Stomach (tissue), 9 donors: ENCODE results near the gene PRKCH. TPM values are rescaled to one million over a fixed set of nuclear protein-coding genes. Genes with fewer than 3 reads are reported as not detected.
A peak's percentile ranks its signal among the peaks of the same experiment; 100 is the strongest.

Experiments used
- DNase-seq, 2 donors: peaks; one replicate each; pipeline versions ENCODE4 v3.0.0 to v3.0.0-alpha.2; 2013 to 2019
- H3K27ac ChIP-seq, 5 donors: fragments of 200-600 bp in 4 of 5; sonication (generic) in 4 of 5; one replicate each; pipeline ENCODE4 v1.5.1; 2013 to 2019; ENCODE audit warnings: mild to moderate bottlenecking in 1 of 5, moderate library complexity in 1 of 5
- H3K27me3 ChIP-seq, 3 donors: fragments of 200-600 bp; sonication (generic); one replicate each; pipeline ENCODE4 v1.5.1; 2017 to 2019; ENCODE audit warnings: mixed run types in 1 of 3
- H3K36me3 ChIP-seq, 4 donors: fragments of 200-600 bp; sonication (generic); 1 replicate in 3 of 4; 2 replicates in 1 of 4; pipeline ENCODE4 v1.5.1; 2016 to 2019
- H3K4me1 ChIP-seq, 4 donors: fragments of 200-600 bp; sonication (generic); one replicate each; pipeline ENCODE4 v1.5.1; 2016 to 2019
- H3K4me3 ChIP-seq, 4 donors: fragments of 200-600 bp; sonication (generic) in 3 of 4; one replicate each; pipeline ENCODE4 v1.5.1; 2016 to 2019; ENCODE audit warnings: mild to moderate bottlenecking in 1 of 4
- H3K9me3 ChIP-seq, 4 donors: fragments of 200-600 bp; sonication (generic); one replicate each; pipeline ENCODE4 v1.5.1; 2016 to 2019
- EP300 ChIP-seq: sonication (generic); formaldehyde crosslinking; IDR thresholded peaks from one replicate; pipeline ENCODE4 v1.6.1; 2017; ENCODE audit warnings: antibody characterized with exemption
- POLR2A ChIP-seq, 4 donors: fragments of 450-650 bp; IDR thresholded peaks; one replicate each; pipeline ENCODE4 v1.6.1; 2016; ENCODE audit warnings: antibody characterized with exemption in 4 of 4, control low read depth in 2 of 4, mild to moderate bottlenecking in 1 of 4, moderate library complexity in 1 of 4
- POLR2AphosphoS5 ChIP-seq, 3 donors: sonication (generic); formaldehyde crosslinking; IDR thresholded peaks; one replicate each; pipeline ENCODE4 v1.6.1; 2016; ENCODE audit warnings: antibody characterized with exemption in 3 of 3
- whole genome bisulfite sequencing, 5 donors: extraction: QIAGEN DNeasy Blood & Tissue Kit in 3 of 5; methylation state at CpG; one replicate each; pipeline versions ENCODE4 v1.1.5 to v1.1.7; 2013 to 2018; 5-methylcytosine and 5-hydroxymethylcytosine counted together
- intact Hi-C: fragments of 100-400 bp; cut with DNase I; formaldehyde crosslinking; loops from one replicate; pipeline ENCODE4 v1.15.1; 2023; ENCODE audit warnings: low total_unique reads
- polyA plus RNA-seq, 3 donors: library from polyadenylated mRNA; stranded (reverse); fragments of 200-250 nt; gene quantifications; one replicate each; pipeline ENCODE4 v1.2.3, GENCODE V29; 2013
- total RNA-seq, 5 donors: library from RNA; depleted of rRNA; stranded (reverse); fragments of >200 nt; gene quantifications; one replicate each; pipeline versions ENCODE4 v1.1.0 to v1.2.3, GENCODE V29; 2014 to 2016
- TF ChIP-seq, protein P1 (sequence below), 7 experiments: fragments of 450-650 bp in 4 of 7; fragments of 200-600 bp in 3 of 7; sonication (generic) in 3 of 7; IDR thresholded peaks; one replicate each; pipeline ENCODE4 v1.5.1; 2016 to 2019; ENCODE audit warnings: antibody characterized with exemption in 7 of 7, control low read depth in 2 of 7, mild to moderate bottlenecking in 1 of 7
- donor health status: healthy with polysubstance abuse.
- donor health status: Bipolar disorder and iron deficiency.
- donor health status: healthy.

PRKCH gene
- total and polyA plus RNA-seq, 8 donors, result 5.5 to 84.0 (median 14.7) TPM

DNA sequence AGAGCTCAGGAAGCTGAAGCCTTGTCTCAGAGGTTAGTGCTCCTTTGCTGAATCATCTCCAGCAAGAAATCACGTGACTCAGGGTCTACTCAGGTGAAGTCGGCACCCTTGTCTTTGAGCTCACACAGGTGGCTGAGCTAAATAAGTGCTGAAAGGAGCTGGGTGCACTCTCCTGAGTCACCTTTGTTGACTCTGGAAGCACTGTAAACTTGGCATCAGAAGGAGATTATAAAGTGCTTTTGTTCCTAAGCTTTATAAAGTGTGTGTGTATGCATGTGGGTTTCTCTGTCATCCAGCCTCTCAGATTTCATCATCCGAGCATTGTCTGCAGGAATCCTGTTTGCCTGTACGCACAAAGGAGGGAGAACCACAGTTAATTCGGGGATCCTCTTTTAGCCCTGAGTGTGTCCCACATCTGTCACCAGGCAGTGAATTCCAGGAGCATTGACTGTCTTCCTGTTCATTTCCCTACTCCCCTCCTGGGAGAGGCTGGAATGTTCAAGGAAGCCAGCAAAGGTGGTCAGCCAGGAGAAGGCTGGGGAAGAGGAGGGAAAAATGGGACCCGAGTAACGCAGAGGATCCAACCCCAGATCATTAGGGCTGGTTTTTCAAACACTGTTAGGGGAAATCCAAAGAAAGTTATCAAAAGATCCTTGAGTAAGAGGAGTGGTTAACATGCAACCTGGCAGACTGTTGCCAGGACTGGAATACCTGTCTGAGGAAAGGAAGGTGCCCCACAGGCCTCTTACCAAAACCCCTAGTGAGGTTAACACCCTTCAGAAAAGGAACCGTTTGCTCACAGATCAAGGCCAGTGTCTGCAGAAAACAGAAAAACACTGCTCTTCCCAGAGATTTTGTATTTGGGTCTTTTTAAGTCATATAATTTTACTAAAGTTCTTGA, 216.4 kb downstream of the PRKCH start:
- peaks cover 31 to 71% (median 45%) of the 10 kb centered on the region in 4 donors for H3K4me1 ChIP-seq

DNA sequence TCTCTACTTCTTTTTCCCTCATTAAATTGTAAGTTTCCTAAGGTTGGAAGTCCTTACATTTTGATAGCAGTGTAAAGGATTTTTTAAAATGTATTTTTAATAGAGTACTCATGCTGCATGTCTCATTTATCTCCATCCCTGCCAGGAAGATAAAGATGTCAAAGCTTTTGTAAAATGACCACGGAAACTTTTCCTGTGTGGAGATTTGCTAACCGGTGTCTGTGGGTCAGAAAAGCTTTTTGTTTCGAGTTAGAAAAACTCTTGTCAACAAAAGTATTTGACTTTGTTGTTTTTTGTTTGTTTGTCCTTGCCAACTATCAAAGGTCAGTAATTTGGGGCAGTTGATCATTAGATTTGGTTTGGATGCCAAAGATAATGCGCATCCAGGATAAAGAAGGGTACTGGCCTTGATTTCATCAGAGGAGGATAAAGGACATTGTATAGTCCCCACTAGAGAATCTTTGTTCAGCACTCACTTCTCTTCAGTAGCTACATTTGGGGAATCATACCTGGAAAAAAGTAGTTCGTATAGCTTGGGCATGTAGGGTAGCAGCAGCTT, 217.2 kb downstream of the PRKCH start:
- H3K27ac ChIP-seq, result peak overlapping the region in 4 of 5 donors; percentile 68 to 87 (median 78)
- H3K4me1 ChIP-seq, result peaks cover 34 to 72% (median 44%) of the 10 kb centered on the region in 4 donors
- no peaks in the 10 kb centered on the region for H3K9me3 ChIP-seq
- TF ChIP-seq POLR2A (IDR thresholded peaks at IDR 0.05), result no peak
- TF ChIP-seq EP300, result no peak
- TF ChIP-seq POLR2AphosphoS5 (IDR thresholded peaks at IDR 0.05), result no peak
- TF ChIP-seq, protein P1, sequence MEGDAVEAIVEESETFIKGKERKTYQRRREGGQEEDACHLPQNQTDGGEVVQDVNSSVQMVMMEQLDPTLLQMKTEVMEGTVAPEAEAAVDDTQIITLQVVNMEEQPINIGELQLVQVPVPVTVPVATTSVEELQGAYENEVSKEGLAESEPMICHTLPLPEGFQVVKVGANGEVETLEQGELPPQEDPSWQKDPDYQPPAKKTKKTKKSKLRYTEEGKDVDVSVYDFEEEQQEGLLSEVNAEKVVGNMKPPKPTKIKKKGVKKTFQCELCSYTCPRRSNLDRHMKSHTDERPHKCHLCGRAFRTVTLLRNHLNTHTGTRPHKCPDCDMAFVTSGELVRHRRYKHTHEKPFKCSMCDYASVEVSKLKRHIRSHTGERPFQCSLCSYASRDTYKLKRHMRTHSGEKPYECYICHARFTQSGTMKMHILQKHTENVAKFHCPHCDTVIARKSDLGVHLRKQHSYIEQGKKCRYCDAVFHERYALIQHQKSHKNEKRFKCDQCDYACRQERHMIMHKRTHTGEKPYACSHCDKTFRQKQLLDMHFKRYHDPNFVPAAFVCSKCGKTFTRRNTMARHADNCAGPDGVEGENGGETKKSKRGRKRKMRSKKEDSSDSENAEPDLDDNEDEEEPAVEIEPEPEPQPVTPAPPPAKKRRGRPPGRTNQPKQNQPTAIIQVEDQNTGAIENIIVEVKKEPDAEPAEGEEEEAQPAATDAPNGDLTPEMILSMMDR (IDR thresholded peaks at IDR 0.05), result no peak
- H3K4me3 ChIP-seq, result no peak overlapping the region
- no peak for DNase-seq
- H3K27me3 ChIP-seq, result no peaks in the 10 kb centered on the region
- no peaks in the 10 kb centered on the region for H3K36me3 ChIP-seq
- intact Hi-C loops, result no loop called here
- 51 to 64% (median 62%) methylated on average over 5 of the region's 5 CpGs for WGBS, 5 donors

More for the DNA sequence above, 216.4 kb downstream of the PRKCH start:
- intact Hi-C loops, result no loop called here
- Histone ChIP-seq H3K36me3 (no peaks in the 10 kb centered on the region), H3K9me3 (no peaks in the 10 kb centered on the region), H3K4me3 (no peak overlapping the region), H3K27me3 (no peaks in the 10 kb centered on the region), H3K27ac (peak overlapping the region; percentile 67 to 87 (median 73))
- 20 to 43% (median 34%) methylated on average over 8 of the region's 8 CpGs for WGBS, 5 donors
- TF ChIP-seq POLR2A (IDR thresholded peaks at IDR 0.05), result no peak
- TF ChIP-seq POLR2AphosphoS5 (IDR thresholded peaks at IDR 0.05), result peak in 2 of 3 donors; percentile 59 to 86
- peak; percentile 85 to 91 for DNase-seq

GRCh38 chr14:61539631-61540030, 218.3 kb downstream of the PRKCH start:
- 93 to 96% (median 93%) methylated on average over 5 of the region's 5 CpGs for WGBS, 5 donors
- intact Hi-C loops, result no loop called here

GRCh38 chr14:61540931-61541330, 219.6 kb downstream of the PRKCH start:
- Histone ChIP-seq H3K4me1 (peaks cover 35 to 71% (median 50%) of the 10 kb centered on the region in 4 donors), H3K4me3 (no peak overlapping the region), H3K36me3 (no peaks in the 10 kb centered on the region), H3K9me3 (no peaks in the 10 kb centered on the region), H3K27ac (no peak overlapping the region), H3K27me3 (no peaks in the 10 kb centered on the region)
- no peak for TF ChIP-seq POLR2AphosphoS5 (IDR thresholded peaks at IDR 0.05)
- TF ChIP-seq POLR2A (IDR thresholded peaks at IDR 0.05), result no peak
- TF ChIP-seq, protein P1 (IDR thresholded peaks at IDR 0.05), result no peak
- TF ChIP-seq EP300, result no peak
- no peak for DNase-seq
- 82 to 93% (median 85%) methylated on average over 4 to 7 of the region's 7 CpGs for WGBS, 5 donors
- intact Hi-C loops, result no loop called here

More at GRCh38 chr14:61539631-61540030, 218.3 kb downstream of the PRKCH start:
- TF ChIP-seq POLR2AphosphoS5 (IDR thresholded peaks at IDR 0.05) (no peak), POLR2A (IDR thresholded peaks at IDR 0.05) (no peak), EP300 (no peak)
- TF ChIP-seq, protein P1 (IDR thresholded peaks at IDR 0.05), result no peak
- Histone ChIP-seq H3K27ac (peak overlapping the region in 1 of 5 donors; percentile 11), H3K36me3 (no peaks in the 10 kb centered on the region), H3K27me3 (no peaks in the 10 kb centered on the region), H3K4me3 (no peak overlapping the region), H3K9me3 (no peaks in the 10 kb centered on the region), H3K4me1 (peaks cover 36 to 72% (median 47%) of the 10 kb centered on the region in 4 donors)
- DNase-seq, result no peak
